Tongue (tissue), 2 donors: Measurements from ENCODE around the gene KCNF1. TPM values are rescaled to one million over a fixed set of nuclear protein-coding genes. Genes with fewer than 3 reads are reported as not detected.
A peak's percentile ranks its signal among the peaks of the same experiment; 100 is the strongest.

Experiments used
- DNase-seq: peaks from one replicate; pipeline ENCODE4 v3.0.0-alpha.2; 2015
- total RNA-seq: library from RNA; depleted of rRNA; stranded (reverse); fragments of >200 nt; gene quantifications from one replicate; pipeline ENCODE4 v1.2.3, GENCODE V29; 2014

Gene KCNF1
- total RNA-seq, 1 donor from 2014 or later, result 1.3 TPM

- no peak for DNase-seq
Observed at GRCh38 chr2:10905006-10905861, 6.5 kb upstream of the KCNF1 start.

DNA sequence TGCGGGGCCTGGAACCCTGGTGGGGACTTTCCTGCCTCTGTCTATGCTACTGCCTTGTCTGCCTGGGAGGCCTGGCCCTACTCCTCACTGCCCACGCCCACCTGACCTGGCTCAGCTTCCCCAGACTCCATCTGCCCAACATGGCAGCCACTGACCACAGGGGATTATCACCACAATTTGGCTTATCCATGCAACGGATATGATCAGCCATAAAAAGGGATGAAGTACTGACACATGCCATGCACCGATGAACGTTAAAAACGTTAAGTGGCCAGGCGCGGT is 5.9 kb upstream of the KCNF1 start:
- DNase-seq, result no peak

DNA sequence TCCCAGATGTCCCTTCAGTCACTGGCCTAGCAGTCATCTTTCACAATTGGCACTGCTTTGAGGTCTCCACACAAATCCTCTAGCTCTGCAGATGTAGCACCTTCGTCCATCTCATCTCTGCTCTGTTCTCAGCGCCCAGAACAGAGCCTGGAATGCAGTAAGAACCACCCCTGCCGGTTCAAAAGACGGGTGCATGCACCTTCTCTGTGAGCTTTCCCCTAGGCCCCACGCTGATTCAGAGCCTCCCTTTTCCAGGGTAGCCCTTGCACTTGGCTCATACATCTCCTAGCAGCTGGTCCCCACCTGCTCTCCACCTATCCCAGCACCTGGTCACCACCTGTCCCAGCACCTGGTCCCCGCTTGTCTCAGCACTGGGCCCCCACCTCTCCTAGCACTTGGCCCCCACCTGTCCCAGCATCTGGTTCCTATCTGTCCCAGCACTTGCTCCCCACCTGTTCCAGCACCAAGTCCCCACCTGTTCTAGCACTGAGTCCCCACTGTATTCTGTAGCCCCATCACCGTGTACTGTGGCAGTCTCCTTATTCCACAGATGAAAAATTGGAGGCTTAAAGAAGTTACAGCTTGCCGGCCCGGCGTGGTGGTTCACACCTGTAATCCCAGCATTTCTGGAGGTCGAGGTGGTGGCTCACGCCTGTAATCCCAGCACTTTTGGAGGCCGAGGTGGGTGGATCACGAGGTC is 4.7 kb upstream of the KCNF1 start:
- DNase-seq, result peak; percentile 54

DNA sequence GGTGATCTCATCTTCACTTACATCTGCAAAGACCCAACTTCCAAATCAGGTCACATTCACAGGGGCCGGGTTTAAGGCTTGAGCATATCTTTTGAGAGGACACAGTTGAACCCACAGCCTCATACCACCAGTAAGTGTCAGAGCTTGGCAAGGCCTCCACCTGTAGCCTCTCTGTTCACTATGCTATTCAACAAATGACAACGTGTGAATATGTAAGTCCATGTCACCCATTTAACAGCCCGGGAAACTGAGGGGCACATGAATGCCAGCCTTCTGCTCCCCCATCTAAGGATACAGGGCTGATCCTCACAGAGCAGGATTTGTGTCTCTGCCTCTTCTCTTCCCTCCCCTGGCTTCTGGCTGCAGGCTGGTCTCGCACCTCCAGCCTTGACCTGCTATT is 3.5 kb upstream of the KCNF1 start:
- DNase-seq, result no peak

GRCh38 chr2:10909050-10909995 is 2.4 kb upstream of the KCNF1 start:
- peak; percentile 47 for DNase-seq

DNA sequence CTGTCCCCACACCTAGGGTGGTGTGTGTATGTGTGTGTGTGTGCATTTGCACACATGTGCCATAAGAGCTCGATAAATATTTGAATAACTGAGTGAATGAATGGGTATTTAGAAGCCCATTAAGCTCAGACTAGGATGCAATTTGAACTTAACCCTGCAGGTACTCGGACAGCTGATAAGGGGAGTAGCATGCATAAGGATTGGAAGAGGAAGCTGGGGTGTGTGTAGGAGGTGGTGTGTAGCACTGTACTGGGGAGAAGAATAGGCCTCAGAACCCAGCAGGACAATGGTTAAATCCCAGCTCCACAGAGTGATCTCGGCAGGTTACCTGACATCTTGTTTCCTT is 1.8 kb upstream of the KCNF1 start:
- no peak for DNase-seq

DNA sequence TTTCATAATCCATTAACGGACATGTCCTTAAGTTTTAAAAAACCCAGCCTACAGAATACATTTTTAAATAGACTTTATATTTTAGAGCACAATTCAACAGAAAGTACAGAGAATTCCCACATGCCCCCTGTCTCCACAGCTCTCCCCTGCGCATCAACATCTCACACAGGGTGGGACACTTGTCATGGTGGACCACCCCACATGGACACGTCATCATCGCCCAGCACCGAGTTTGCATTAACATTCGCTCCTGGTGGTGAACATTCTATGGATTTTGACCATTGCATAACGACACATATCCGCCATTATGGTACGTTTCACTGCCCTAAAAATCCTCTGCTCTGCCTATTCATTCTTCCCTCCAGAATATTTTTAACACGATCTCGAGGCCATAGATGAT is 1.1 kb upstream of the KCNF1 start:
- DNase-seq, result no peak

GRCh38 chr2:10912076-10912731 is 470 bp downstream of the KCNF1 start:
- no peak for DNase-seq

- no peak for DNase-seq
Observed at GRCh38 chr2:10912796-10913455, 1.2 kb downstream of the KCNF1 start.

- no peak for DNase-seq
Observed at GRCh38 chr2:10913501-10914271, 2.0 kb downstream of the KCNF1 start.

DNA sequence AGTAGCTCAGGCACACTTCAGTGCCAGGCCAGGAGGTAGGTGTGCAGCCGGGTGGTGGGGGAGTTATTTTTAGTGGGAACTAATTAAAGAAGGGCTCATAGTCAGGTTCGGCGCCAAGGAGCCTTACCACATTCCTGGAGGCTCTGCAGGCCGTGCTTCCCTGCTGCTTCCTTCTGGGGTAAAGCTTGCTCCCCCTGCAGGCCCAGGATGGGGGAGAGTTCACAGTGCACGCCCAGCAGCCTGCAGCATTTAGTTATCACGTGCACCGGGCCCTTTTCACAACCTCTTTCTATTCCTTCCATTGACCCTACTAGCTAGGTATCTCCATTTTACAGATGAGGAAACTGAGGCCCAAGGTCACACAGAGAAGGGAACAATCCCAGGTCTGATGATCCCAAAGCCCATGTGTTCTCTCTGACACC is 2.5 kb downstream of the KCNF1 start:
- DNase-seq, result no peak

DNA sequence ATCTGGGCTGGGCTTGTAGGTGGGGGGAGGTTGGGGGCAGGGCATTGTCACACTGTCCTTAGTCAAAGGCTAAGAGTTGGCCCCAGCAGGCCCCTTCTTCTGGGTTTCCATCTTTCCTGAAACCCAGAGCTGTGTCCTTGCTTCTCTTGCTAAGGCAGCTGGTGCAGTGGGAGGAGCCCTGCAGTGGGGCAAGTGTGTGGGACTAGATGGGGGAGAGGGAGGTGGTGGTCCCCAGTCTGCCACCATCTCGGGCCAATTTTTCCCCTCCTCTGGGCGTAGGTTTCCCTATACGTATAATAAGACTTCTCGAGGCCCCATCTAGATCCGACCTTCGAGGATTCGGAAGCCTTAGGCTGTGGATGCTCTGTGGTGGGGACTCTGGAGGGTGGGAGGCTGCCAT is 3.5 kb downstream of the KCNF1 start:
- DNase-seq, result no peak

- DNase-seq, result no peak
Observed at GRCh38 chr2:10915731-10916276, 4.1 kb downstream of the KCNF1 start.

GRCh38 chr2:10916953-10917352 is 5.2 kb downstream of the KCNF1 start:
- DNase-seq, result no peak

- no peak for DNase-seq
Observed at GRCh38 chr2:10917927-10918326, 6.2 kb downstream of the KCNF1 start.

DNA sequence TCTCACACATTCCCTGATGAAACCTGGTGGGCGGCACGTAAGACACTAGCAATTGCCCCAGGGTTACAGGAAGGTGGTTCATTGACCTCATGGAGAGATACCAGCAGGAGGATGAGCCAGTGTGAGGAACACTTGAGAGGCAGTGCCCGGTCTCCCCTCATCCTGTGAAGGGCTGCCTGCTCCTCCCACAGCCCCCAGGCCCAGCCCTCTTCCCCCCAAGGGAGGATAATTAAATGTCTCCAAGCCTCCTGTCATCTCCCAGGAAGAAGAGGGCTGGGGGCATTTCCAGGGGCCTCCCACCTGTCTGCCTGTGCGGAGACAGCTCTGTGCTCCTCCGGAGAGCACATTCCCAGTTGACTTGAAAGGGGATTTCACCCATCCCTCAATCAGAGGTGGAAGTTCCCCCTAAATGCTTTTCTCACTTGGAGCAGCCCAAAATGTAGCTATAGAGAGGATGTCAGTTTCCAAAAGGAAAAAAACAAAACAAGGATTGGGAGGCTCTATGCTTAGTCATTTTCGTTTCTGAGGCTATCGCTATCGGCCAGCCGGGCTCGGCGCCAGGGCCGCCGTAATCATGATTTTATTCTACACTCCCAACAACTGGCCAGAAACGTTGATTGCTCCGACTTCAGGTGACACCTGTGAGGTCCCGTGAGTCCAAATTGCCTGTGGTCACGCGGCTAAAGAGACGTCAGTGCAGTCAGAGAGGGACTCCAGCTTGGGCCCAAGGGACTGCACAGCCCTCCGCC is 7.1 kb downstream of the KCNF1 start:
- DNase-seq, result no peak

DNA sequence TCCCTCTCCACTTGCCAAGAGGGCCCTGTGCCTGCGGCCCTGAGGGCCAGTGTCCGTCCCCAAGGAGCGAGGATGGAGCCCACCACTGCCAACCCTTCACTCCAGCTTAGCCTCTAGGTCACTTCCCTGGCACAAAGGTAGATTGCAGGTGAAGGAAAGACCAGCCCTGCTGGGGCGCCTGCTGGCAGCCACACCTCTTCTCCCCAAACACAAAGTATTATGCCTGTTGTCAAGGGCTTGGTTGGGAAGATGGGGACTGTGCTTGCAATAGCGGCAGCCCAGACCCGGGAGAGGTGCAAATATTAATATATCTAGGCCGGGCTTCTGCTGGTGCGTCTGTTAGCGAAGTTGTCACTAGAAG is 7.7 kb downstream of the KCNF1 start:
- no peak for DNase-seq

DNA sequence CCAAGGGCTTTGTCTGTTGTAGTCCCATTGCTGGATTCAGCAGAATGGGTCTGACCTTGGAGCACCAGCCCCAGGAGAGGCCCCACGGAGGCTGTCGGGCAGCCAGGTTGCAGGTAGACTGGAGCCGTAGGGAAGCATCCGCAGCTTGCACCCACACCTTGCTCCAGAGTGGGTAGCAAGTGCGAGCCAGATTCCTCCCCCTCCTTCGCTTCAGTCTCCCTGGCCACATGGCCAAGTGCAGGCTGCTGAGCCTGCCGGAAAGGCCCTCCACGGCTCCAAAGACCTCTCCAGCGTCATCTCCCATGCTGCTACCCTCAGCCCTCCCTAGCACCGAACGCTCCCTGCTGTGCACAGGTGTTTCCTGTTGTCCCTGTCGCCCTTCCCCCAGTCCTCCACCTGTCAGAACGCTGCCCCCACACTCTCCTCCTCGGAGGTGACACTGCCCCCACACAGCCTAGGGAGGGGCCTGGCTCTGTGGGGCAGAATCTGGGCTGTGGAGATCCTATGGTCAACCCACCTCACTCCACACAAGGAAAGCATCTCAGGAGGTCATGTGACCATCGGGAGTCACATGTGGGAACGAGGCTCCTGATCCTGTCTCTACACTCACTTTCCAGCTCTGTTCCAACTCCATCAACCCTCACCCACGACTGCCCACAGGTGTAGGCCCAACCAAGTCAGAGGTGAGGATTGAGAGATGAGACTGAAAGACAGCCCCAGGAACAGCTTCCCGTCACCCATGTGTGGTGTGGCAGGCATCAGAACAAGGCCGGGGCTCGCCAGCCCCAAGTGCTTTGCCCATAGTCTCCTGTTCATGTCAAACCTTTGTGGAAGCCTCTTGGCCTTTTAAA is 8.3 kb downstream of the KCNF1 start:
- no peak for DNase-seq

- no peak for DNase-seq
Observed at GRCh38 chr2:10920764-10921388, 9.1 kb downstream of the KCNF1 start.
